Muscle layer of duodenum (tissue), 2 donors: ENCODE results near the gene KRTAP9-4.
"Not testable (repeated sequence)": the region's sequence is repeated elsewhere in the genome, so short reads cannot be mapped to it uniquely, and the experiment has no call there.

ENCODE experiments used
- H3K27ac ChIP-seq: one replicate; pipeline ENCODE4 v1.7.0; 2013; ENCODE audit warnings: mild to moderate bottlenecking, low read length
- H3K27me3 ChIP-seq: one replicate; pipeline ENCODE4 v1.7.0; 2013; ENCODE audit warnings: low read depth, mild to moderate bottlenecking, control low read depth, low read length
- H3K36me3 ChIP-seq, 2 donors: one replicate each; pipeline ENCODE4 v1.7.0; 2013; ENCODE audit warnings: low read length in 2 of 2, control low read depth in 1 of 2, mild to moderate bottlenecking in 1 of 2; ENCODE audit not compliant: insufficient read depth in 2 of 2, control insufficient read depth in 1 of 2
- H3K4me1 ChIP-seq, 2 donors: one replicate each; pipeline ENCODE4 v1.7.0; 2013; ENCODE audit warnings: low read length in 2 of 2, mild to moderate bottlenecking in 2 of 2, control low read depth in 1 of 2, moderate library complexity in 1 of 2; ENCODE audit not compliant: insufficient read depth in 2 of 2, control insufficient read depth in 1 of 2
- H3K4me3 ChIP-seq, 2 donors: one replicate each; pipeline ENCODE4 v1.7.0; 2013; ENCODE audit warnings: low read length in 2 of 2, low read depth in 1 of 2, mild to moderate bottlenecking in 1 of 2
- H3K9me3 ChIP-seq, 2 donors: one replicate each; pipeline ENCODE4 v1.7.0; 2013; ENCODE audit warnings: low read length in 2 of 2, control low read depth in 1 of 2, mild to moderate bottlenecking in 1 of 2; ENCODE audit not compliant: control insufficient read depth in 1 of 2
- donor health status: healthy.

KRTAP9-4 gene

DNA sequence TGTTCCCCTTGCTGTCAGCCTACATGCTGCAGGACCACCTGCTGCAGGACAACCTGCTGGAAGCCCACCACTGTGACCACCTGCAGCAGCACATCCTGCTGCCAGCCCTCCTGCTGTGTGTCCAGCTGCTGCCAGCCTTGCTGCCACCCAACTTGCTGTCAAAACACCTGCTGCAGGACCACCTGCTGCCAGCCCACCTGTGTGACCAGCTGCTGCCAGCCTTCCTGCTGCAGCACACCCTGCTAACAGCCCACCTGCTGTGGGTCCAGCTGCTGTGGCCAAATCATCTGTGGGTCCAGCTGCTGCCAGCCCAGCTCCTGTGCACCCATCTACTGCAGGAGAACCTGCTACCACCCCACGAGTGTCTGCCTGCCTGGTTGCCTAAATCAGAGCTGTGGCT, 21.8 kb downstream of the KRTAP9-4 start:
- H3K36me3 ChIP-seq, H3K27ac ChIP-seq, H3K4me1 ChIP-seq, H3K9me3 ChIP-seq, H3K27me3 ChIP-seq, H3K4me3 ChIP-seq: not testable (repeated sequence)

DNA sequence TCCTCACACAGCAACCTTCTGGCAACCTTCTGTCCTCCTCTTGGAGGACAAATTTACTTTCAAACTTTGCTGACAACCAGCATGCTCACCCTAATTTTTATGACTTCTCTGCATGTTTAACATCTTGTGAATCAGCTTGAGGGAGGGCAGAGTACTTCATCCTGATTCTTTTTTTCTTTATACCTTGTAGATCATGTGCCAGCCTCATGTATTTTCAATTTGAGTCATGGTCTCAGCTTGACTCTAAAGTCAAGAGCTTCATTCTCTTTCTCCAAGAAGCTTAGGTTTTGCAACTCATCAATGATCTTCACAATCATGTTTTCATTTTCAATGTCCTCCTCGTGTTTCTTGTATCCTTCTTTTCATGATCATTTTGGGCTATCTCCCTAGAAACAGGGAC, 22.4 kb downstream of the KRTAP9-4 start:
- no peaks in the 10 kb centered on the region for H3K9me3 ChIP-seq
- no peaks in the 10 kb centered on the region for H3K27me3 ChIP-seq
- no peak overlapping the region for H3K4me3 ChIP-seq
- H3K4me1 ChIP-seq: no peaks in the 10 kb centered on the region
- no peaks in the 10 kb centered on the region for H3K36me3 ChIP-seq
- H3K27ac ChIP-seq: no peak overlapping the region

DNA sequence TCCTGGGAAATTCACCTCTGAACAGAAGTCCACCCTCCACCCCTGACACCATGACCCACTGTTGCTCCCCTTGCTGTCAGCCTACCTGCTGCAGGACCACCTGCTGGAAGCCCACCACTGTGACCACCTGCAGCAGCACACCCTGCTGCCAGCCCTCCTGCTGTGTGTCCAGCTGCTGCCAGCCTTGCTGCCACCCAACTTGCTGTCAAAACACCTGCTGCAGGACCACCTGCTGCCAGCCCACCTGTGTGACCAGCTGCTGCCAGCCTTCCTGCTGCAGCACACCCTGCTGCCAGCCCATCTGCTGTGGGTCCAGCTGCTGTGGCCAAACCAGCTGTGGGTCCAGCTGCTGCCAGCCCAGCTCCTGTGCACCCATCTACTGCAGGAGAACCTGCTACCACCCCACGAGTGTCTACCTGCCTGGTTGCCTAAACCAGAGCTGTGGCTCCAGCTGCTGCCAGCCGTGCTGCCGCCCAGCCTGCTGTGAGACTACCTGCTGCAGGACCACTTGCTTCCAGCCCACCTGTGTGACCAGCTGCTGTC, 26.2 kb downstream of the KRTAP9-4 start, which contains the start of gene KRTAP9-7:
Gene KRTAP9-7 (plus strand): TSS at position 51 of the 543 bp plus-strand sequence. CDS start 0 bp downstream, at position 51.
- not testable (repeated sequence) for H3K27me3 ChIP-seq, H3K9me3 ChIP-seq, H3K4me1 ChIP-seq, H3K27ac ChIP-seq, H3K4me3 ChIP-seq, H3K36me3 ChIP-seq

DNA sequence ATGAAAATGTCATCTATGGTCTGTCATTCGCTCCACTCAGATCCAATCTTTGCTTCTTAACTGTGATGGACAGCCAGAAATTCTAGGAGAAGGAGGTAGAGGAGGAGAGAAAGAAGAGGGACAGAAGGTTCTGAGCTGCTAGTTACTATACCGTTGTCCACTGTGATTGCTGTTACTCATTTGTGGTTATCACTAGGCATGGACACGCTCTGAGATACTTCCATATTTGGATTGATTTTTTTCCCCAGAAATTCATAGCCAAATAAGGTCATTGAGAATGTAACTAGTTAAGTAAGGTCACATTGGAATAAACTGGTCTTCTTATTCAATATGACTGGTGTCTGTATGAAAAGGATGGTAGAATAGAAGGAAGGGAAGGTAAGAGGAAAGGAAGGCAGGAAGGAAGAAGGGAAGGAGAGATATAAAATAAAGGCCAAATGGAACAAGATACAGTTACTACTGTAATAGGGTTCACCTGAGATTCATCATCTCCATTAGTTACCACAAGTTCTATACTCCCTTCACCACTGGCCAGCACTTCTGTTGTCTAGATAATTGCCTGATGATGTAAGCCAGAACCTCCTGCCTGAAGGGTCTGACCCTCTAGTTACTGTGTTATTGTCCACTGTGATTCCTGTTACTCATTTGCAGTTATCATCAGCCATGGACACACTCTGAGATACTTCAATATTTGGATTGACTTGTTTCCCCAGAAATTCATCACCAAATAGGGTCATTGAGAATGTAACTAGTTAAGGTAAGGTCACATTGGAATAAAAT, 28.9 kb downstream of the KRTAP9-4 start:
- peaks cover 0 to 4% of the 10 kb centered on the region in 2 donors for H3K9me3 ChIP-seq
- H3K27me3 ChIP-seq: no peaks in the 10 kb centered on the region
- H3K36me3 ChIP-seq: no peaks in the 10 kb centered on the region
- H3K4me1 ChIP-seq: no peaks in the 10 kb centered on the region
- no peak overlapping the region for H3K27ac ChIP-seq
- H3K4me3 ChIP-seq: no peak overlapping the region

DNA sequence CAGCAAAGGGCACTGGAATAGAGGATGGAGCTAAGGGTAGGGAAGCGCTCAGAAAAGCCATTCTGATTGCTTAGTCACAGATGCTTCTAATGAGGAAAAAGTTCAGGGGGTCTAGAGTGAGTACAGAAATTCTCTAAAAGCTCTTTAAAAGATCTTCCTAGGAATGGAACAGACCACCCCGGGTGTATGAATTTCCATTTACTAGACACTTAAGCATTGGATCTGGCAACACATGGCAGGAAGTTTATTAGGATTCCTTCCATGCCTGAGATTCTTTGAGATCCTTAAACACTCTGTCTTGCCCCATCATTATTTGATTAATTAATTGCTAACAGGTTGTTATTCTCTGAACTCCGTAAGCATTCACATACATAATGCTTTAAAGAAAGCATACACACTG, 34.6 kb downstream of the KRTAP9-4 start:
- H3K4me3 ChIP-seq: no peak overlapping the region
- H3K4me1 ChIP-seq: no peaks in the 10 kb centered on the region
- H3K36me3 ChIP-seq: no peaks in the 10 kb centered on the region
- no peaks in the 10 kb centered on the region for H3K27me3 ChIP-seq
- H3K9me3 ChIP-seq: peaks cover 0 to 4% of the 10 kb centered on the region in 2 donors
- no peak overlapping the region for H3K27ac ChIP-seq

DNA sequence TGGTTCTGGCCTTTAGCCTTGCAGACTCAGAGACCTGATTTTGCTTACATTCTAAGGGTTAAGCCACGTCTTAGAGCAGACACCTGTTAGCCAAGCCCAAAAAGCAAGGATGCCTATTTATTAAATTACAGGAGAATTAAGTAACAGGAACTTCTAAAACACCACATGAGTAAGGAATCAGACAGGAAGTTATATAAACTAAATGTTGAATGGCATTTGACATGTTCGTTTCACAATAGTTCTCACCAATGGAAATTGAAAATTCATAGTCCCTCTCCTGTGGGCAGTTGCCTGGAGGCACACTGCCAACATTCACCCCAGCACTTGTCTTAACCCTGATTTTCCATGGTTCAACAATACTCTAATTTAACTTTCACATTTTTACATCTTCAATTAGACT, 35.1 kb downstream of the KRTAP9-4 start:
- H3K27ac ChIP-seq: no peak overlapping the region
- no peaks in the 10 kb centered on the region for H3K36me3 ChIP-seq
- no peaks in the 10 kb centered on the region for H3K27me3 ChIP-seq
- peaks cover 0 to 4% of the 10 kb centered on the region in 2 donors for H3K9me3 ChIP-seq
- H3K4me1 ChIP-seq: no peaks in the 10 kb centered on the region
- no peak overlapping the region for H3K4me3 ChIP-seq

DNA sequence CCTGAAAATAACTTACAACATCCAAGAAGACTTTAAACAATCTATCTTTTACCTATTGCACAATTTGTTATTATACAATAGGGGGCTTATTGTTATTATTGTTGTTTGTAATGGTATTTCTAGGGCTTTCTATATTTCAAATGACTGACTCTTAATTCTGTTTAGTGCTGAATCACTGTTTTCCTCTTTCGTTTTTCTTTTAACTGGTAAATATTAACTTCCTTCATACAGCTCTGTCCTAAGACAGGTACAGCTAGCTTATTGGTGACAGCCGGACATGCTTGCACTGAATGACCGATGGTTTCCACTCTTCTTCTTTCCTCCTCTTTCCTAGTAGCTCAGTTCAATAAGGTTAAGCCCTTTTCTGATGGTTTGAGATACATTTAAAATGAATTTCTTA, 37.6 kb downstream of the KRTAP9-4 start:
- Histone ChIP-seq H3K4me3 (no peak overlapping the region), H3K27me3 (no peaks in the 10 kb centered on the region), H3K27ac (no peak overlapping the region), H3K36me3 (no peaks in the 10 kb centered on the region), H3K9me3 (no peaks in the 10 kb centered on the region), H3K4me1 (no peaks in the 10 kb centered on the region)

DNA sequence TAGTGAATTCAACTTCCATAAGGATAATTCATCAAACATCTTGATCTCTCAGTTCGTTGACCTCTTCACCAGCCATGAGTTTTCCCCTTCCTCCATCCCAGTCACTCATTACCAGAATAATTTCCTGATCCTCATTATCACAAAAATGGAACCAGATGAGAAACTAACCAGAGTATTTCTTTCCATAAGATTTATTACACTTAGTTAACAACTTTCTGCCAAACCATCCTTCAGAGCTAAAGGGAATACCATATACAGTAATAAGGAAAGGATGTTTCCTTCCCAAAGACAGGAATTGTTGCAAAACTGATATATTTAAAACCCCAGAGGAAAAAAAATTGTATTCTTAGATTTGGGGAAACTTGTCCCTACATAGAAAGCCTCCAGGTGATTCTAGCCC, 44.5 kb downstream of the KRTAP9-4 start:
- no peaks in the 10 kb centered on the region for H3K9me3 ChIP-seq
- no peaks in the 10 kb centered on the region for H3K27me3 ChIP-seq
- H3K4me3 ChIP-seq: no peak overlapping the region
- H3K27ac ChIP-seq: no peak overlapping the region
- no peaks in the 10 kb centered on the region for H3K36me3 ChIP-seq
- no peaks in the 10 kb centered on the region for H3K4me1 ChIP-seq

DNA sequence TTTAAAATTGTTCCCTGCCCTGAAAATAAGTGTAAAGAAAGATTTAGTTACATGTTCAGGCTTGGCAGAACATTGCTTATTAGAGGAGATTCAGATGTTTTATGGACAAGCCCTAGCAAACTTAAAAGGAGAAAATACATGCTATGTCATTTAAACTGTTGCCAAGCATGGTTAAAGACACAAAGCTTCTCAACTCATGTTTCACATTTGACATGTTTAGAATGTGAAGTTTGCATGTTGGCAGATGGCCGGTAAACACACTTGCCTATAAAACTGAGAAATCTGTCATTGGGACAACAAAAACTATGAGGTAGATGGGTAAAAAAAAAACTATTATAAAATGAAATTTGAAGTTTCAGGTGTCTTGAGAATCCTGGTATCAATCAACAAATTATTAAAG, 47.4 kb downstream of the KRTAP9-4 start:
- no peaks in the 10 kb centered on the region for H3K9me3 ChIP-seq

DNA sequence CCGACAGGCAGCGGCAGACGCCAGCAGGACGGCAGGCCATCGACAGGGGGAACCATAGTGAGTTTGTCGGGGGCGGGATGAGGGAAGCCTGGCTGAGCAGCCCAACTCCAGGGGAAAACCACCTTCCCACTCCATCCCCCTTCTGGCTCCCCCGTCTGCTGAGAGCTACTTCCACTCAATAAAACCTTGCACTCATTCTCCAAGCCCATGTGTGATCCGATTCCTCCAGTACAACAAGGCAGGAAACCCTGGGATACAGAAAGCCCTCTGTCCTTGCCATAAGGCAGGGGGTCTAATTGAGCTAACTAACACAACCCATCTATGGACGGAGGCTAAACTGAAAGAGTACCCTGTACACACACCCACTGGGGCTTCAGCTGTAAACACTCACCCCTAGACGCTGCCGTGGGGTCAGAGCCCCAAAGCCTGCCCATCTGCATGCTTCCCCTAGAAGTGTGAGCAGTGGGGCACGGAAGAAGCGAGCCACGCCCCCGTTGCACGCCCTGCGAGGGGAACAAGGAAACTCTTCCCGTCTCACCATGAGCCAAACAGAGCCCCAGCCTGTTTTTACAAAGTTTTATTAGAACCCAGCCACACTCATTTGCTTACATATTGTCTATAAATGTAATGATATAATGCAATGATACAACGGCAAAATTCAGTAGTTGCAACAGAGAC, 49.1 kb downstream of the KRTAP9-4 start:
- Histone ChIP-seq H3K4me1 (no peaks in the 10 kb centered on the region), H3K36me3 (no peaks in the 10 kb centered on the region), H3K27ac (no peak overlapping the region), H3K9me3 (no peaks in the 10 kb centered on the region), H3K4me3 (no peak overlapping the region), H3K27me3 (no peaks in the 10 kb centered on the region)

More for the DNA sequence above, 47.4 kb downstream of the KRTAP9-4 start:
- no peaks in the 10 kb centered on the region for H3K4me1 ChIP-seq
- no peaks in the 10 kb centered on the region for H3K36me3 ChIP-seq
- no peaks in the 10 kb centered on the region for H3K27me3 ChIP-seq
- no peak overlapping the region for H3K27ac ChIP-seq
- no peak overlapping the region for H3K4me3 ChIP-seq
